T-helper 1 cell (primary cell): ENCODE results near the gene PRPF19.
A peak's percentile ranks its signal among the peaks of the same experiment; 100 is the strongest.

Experiments used
- DNase-seq, 5 donors: peaks; one replicate each; pipeline ENCODE4 v3.0.0-alpha.2; 2012 to 2020

PRPF19 gene

DNA sequence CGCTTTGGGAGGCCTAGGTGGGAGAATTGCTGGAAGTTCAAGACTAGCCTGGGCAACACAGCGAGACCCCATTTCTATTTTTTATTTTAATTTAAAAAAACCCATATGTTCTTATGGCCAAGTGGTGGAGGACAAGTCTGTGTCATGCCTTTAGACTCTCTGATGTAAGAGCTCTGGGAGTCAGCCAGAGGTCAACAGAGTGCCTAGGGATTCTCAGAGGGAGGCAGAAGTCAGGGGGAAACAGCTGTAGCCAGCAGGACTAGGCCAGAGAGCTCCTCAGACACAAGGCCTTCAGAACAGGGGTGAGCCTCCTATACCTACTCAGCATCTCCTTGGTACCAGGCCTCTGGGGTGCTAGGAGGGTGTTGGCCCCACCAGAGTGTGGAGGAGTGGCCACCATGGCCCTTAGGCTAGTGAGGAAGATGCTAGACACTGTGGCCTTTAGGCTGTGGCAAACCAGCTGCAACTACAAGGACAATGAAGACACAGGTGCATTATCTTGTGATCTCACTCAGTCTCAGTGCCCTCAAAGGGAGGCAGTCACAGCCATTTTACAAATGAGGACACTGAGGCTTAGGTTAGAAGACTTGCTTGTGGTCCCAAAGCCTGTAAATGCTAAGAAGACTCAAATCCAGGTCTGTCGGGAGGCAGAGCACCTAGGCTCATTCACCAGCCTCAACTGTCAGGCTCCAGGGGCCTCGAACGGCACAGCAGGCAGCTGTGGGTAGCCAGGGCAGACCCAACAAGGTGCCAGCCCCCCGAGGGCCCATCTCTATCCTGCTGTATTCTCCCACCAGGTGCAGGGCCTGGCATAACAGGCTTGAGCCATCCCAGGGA lies 34.0 kb downstream of the PRPF19 start:
- DNase-seq = no peak

DNA sequence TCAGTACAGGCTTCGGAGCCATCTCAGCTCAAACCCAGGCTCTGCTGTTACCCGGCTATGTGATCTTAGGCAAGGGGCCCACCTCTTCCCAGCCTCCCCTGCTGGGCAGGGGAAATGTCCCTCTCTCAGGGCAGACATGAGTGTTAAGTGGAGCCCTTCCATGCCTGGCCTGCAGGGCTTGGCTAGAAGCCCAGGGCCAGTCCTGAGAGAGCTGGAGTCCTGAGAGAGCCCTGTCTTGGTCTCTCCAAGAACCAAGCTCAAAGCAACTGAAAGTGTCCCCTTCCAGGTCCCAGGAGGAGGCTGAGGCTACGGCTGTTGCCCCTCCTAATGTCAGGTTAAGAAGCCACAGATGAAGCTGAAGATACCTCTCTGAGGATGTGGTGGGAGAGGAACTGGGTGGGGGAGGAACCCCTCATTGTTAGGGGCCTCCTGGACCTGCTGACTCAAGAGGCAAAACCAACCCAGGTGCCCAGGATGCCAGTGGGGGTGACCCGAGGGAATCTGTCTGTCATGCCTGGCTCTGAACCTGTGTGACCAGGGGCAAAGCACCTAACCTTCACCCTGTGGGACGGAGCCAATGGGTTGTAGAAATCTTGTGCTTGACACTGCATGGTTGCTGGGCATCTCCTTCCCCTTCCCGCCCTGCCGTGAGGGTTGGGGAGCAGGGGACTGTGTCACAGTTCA lies 34.9 kb downstream of the PRPF19 start:
- DNase-seq = no peak

DNA sequence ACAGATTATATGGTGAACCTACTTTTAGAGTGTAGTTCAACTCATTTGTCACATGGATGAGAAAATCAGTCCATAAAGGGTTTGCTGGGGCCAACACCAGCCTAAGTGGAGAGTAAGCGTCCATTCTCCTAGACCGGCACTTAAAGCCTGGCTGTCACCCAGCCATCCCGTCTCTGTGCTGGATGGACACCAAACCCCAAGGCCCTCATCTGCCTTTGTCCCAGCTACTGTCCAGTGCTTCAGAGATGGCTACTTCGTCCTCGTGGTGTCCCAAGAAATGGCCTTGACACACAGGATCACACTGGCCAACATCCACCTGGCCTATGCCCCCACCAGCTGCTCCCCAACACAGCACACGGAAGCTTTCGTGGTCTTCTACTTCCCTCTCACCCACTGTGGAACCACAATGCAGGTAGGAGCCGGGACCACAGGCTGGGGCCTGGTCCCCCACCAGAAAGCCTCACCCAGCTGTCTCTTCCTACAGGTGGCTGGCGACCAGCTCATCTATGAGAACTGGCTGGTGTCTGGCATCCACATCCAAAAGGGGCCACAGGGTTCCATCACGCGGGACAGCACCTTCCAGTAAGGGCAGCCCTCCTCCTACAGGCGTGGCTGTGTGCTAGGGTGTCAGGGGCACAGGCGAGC lies 35.5 kb downstream of the PRPF19 start:
- DNase-seq = no peak

DNA sequence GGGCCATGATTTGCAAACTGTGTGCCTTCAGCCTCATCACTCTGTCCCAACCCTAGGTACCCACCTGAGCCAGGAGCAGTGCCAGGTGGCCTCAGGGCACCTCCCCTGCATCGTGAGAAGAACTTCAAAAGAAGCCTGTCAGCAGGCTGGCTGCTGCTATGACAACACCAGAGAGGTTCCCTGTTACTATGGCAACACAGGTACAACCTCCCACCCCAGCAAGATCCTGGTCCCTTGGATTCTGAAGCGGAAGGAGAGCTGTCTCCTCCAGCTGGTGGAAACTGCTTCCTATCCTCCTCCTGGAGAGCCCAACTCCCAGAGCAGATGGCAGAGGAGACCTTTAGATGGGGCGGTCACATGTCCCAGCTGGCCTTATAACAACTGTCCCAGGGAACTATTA lies 36.1 kb downstream of the PRPF19 start:
- DNase-seq = no peak

DNA sequence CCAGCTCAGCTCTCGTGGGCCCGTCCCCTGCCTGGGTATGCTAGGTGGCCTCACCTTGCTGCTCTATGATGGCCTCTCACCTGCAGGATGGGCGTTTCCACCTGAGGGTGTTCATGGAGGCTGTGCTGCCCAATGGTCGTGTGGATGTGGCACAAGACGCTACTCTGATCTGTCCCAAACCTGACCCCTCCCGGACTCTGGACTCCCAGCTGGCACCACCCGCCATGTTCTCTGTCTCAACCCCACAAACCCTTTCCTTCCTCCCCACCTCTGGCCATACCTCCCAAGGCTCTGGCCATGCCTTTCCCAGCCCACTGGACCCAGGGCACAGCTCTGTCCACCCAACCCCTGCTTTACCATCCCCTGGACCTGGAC lies 36.9 kb downstream of the PRPF19 start:
- no peak for DNase-seq

DNA sequence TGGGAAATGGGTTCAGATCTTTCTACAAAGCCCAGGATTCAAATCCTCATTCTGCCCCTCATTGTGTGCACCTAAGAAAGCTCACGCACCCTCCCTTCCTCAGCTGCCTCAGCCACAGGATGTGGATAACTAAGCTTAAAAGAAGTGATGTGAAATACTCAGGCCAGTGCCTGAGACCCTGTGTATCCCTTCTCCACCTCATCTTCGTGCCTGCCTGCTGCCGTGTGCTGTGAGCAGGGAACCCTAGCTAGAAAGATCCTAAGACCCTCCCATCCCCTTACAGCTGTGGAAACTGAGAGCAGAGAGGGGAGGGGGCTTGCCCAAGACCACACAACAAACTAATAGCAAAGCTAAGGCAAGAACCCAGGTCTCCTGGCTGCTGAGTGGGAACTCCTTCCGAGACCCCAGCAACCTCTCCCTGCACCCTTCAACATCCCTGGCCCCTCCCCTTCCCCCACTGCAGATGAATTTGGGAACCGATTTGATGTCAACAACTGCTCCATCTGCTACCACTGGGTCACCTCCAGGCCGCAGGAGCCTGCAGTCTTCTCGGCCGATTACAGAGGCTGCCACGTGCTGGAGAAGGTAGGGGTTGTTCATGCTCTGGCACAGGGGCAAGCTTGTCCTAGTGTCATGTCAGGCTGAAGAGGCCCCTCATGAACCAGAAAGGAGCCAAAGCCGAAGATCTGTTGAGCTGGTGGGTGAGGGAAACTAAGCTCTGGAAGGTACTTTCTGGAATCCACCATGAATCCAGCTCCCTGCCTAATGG lies 37.5 kb downstream of the PRPF19 start:
- DNase-seq = no peak

DNA sequence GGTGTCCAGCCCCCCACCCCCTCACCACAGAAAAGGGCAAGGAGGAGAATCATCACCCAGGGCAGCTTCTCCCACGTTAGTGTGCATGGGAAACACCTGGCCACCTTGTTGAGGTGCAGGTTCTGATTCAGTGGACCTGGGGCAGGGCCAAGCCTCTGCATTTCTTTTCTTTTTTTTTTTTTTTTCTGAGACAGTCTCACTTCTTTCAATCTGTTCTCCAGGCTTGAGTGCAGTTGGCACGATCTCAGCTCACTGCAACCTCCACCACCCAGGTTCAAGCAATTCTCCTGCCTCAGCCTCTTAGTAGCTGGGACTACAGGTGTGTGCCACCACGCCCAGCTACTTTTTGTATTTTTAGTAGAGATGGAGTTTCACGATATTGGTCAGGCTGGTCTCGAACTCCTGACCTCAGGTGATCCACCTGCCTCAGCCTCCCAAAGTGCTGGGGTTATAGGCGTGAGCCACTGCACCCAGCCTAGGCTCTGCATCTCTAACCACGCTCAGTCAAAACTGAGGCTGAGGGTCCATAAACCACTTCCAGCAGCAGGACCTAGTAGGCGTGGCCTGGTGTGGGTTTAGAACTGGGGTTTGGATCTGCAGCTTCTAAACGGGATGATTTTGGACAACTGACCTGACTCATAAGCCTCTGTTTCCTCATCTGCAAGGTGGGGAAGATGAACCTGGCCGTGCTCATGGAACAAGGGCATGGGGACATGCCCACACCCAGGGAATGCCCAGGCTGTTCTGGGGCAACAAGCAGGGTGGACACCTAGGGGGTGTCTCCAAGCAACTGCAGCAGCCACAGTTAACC lies 38.3 kb downstream of the PRPF19 start:
- no peak for DNase-seq

DNA sequence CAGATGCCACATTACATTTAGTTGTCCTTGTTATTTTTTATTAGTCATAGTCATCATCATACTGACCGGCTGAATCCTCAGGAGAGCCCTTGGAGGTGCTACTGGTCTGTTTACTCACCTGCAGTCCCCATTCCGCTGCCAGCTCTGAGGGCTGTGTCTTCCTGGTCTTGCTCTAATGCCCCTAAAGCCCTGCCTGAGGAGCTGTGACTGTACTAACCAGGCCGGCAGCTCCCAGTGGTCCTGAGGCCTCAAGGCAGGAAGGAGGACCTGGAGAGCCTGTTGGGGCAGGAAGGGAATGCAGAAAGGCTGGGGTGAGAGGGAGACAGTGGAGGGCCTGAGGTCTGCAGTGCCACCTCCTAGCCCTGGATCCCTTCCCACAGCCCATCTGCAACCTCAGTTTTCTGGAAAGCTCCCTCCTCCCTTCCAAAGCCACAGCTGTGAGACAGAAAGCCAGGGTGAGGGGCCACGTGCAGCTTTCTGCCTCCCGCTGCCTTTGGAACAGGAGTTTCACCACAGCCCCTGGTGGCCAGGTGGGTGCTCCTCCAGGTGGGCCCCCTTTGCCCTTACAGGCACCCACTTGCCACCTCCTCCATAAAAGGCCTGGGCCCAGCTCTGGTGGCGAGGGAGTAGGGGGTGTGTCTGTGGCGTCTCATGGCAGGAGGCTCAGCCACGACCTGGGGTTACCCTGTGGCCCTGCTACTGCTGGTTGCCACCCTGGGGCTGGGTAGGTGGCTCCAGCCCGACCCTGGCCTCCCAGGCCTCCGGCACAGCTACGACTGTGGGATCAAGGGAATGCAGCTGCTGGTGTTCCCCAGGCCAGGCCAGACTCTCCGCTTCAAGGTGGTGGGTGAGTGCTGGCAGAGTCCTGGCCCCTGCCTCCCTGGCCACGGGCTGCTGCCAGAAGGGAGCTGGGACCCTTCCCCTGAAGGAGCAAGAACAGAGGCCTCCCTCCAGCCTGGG lies 39.2 kb downstream of the PRPF19 start, which contains the start of gene ZP1:
Gene ZP1, plus strand, starts transcription at position 632 of the 960 bp plus-strand sequence. Its CDS starts 20 bp downstream, at position 652.
- no peak for DNase-seq

DNA sequence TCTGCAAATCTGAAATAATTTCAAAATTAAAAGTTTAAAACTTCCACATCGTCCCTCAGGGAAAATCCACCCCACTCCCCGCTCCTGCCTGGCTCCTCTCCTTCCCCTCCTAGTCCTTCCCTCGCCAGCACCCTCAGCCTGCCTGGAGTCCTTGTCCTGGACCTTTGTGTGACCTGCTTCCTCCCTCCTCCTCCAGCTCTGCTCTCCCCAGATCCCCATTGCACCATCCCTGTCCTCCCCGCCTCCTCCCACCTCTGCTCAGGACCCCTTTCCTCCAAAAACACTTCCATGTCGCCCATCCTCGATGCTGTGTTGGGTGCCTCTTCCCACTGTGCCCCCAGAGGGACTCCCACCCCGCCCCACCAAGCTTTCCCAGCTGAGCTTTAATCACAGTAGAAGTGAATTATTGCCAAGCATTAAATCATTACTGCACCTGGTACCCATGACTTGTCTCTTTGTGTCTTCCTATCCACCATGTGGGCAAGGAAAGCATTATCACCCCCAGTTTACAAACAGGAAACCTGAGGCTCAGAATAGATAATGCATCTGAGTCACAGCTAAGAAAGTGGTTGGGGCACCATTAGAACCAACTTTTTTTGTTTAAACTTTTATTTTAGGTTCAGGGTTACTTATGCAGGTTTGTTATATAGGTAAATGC lies 41.4 kb downstream of the PRPF19 start:
- DNase-seq = no peak

DNA sequence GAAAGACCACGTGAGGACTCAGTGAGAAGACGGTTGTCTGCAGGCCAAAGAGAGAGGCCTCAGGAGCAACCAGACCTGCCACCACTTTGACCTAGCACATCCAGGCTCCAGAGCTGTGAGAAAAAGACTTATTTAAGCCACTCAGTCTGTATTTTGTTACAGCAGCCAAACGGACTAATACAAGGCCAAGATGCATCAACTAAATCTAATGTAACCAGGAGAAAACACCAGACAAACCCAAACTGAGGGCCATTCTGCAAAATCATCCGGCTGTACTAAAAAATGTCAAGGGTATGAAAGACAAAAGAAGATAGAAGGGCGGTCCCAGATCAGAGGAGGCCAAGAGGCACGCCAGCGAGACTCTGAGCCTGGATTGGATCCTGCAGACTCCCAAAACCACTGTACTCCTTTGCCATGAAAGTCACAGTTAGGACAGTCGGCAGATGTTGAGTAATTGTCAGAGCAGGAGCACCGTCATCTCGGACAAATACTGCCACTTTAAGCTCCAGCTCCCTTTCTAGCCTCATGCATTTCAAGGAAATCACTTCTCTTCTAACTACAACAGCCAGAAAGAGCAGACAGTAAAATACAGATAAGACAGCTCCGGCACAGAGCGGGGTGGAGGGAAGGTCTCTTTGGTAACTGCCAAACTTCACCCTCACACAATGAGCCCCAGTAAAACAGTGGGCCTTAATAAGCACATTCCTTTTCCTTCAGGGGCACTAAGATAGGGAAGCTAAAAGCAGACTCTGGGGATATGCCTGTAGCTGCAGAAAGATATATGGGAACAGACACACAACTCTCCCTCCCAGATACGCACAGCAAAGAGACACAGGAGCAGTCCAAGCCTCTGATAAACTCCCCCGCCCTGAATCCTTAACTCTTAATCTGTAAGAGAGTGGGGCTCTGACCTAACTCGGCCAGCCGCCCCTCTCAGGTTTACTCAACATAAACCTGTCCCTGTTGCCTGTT lies 42.5 kb downstream of the PRPF19 start:
- DNase-seq = no peak

DNA sequence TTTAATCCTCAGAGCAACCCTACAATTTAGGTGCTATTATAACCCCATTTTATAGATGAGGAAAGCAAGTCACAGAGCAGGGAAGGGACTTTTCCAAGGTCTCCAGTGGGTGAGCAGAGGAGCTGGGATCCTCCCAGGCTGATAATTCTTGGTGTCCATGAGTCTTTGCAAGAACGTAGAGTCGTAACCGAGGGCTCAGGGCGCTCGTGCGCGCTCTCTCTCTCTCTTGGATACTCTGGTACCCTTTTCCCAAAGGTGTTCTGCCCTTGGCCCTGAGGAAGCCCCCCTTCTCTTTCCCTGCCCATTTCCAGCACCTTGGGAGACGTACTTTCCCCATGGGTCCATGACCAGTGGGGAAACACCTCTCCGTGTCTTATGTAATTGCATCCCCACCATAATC lies 44.2 kb downstream of the PRPF19 start:
- DNase-seq = no peak

DNA sequence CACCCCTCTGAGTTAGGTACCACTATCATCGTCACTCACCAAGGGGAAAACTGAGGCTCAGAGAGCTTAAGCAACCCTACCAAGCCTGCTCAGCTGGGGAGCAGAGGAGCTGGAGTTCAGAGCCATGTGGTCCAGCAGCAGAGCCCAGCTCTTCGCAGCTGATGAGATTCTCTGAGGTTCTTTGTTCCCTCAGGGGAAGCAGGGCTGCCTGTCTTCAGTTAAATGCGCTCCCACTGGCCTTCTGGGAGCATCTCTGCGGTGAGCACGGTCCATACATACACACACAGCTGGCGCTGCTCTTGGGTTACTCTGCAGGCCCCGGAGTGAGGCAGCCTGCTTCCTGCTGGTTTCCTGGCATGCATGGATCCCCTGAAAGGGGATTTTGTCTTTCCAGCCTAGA lies 45.4 kb downstream of the PRPF19 start:
- DNase-seq = no peak

DNA sequence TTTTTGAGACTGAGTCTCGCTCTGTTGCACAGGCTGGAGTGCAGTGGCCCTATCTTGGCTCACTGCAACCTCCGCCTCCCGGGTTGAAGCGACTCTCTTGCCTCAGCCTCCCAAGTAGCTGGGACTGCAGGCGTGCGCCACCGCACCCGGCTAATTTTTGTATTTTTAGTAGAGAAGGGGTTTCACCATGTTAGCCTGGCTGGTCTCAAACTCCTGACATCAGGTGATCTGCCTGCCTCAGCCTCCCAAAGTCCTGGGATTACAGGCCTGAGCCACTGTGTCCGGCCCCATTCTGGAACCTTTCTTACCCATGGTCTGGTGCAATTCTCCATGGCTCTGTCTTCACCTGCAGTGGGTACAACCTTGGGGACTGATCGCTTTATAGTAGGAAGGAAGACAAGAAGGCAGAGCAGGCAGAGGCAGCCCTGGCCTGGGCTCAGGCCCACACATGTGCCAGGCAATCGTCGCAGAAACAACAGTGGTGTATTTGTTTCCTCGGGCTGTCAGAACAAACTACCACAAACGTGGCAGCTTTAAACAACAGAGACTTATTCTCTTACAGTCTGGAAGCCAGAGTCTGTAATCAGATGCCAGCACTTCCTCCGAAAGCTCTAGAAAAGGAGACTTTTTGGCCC lies 46.7 kb downstream of the PRPF19 start:
- DNase-seq = no peak

DNA sequence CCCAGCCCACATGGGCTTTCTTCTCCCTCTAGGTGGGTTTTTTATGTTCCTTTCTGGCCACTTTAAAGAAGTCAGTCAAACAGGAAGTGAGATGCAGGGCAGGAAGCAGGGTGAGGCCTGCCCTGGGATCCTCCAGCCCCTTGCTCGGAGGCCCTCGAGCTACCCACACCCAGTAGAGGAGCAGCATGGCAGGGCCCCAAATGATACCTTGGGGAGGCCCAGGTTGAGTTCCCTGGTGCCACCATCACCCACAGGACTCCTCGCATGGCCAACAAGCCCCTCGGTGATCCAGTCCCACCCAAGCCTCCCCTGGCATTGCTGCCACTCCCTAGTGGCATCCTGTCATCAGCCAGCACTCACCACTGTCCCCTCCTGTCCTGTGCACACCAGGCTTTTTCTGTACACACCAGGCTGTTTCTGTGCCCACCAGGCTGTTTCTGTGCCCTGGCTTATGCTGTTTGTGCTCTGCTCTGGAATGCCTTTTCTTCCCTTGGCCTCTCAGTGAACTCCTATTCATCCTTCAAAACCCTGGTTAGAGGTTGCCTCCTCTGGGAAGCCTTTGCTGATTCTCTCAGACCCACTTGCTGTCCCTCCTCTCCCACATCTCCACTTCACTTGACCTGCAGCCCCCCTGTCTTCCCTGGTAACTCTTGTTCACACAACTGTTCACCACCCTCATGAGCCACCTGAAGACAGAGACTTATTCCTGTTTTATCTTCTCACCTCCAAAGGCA lies 47.5 kb downstream of the PRPF19 start:
- peak in 1 of 5 donors; percentile 37 for DNase-seq

DNA sequence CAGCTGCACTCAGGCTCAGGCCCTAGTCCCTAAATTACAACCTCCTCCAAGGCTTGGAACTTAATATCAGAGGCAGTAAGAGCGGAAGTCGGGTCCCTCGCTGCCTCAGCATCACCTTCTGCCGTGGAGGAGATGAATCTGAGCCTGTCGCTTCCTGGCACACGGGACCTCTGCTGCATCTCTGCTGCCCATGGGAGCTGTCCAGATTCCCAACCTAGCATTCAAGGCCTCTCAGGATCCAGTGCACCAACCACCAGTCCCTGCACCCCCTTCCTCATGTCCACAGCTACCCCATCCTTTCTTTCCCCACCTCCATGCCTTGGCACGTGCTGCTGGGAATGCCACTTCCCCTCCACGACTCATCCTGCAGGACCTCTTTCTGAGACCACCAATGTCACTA lies 48.1 kb downstream of the PRPF19 start:
- DNase-seq = no peak

DNA sequence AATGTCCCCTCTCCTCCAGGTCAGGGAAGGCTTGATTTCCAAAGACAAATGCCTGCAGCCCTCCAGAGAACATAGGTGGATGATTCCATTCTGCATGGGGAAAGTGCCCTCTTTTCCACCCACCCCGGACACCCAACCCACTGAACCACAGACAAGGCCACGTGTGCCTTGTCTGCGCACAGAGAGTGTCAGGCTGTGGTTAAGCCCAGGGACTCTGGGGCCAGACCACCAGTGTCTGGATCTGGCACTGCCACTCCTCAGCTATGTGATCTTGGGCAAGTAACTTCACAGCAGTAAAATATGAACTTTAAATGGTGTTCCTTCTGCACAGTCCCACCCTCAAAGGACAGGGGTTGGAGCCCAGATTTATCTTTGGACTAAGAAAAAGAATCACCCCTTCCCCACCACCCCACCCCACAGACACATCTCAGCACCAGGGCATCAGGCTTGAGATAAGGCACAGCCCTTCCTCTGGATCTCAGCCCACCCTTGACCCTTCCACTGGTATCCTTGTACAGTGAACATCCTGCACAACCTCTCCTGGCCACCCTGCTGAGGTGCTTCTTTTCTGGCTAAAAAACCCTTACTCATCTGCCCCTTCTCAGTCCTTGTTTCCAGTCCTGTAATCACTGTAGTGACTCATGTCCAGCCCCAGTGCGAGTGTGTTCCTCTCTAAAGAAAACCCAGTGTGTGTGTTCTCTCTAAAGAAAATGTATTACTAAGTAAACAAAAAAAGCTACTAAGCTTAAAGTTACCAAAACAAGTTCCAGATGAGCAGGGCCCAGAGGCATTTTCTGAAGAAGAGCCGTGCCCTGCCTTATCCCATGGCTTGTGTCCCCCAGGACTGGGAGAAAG lies 48.8 kb downstream of the PRPF19 start:
- no peak for DNase-seq
